Activated T-helper 9 cell treated with anti-CD3 and anti-CD28 coated beads, Interleukin-2, amount 50 U/mL, for 16 hours (primary cell): ENCODE measurements around the gene APBA1.

Experiments used
- DNase-seq: peaks from one replicate; pipeline ENCODE4 v3.0.0-alpha.2; 2020; ENCODE audit warnings: low read depth

Gene APBA1

DNA sequence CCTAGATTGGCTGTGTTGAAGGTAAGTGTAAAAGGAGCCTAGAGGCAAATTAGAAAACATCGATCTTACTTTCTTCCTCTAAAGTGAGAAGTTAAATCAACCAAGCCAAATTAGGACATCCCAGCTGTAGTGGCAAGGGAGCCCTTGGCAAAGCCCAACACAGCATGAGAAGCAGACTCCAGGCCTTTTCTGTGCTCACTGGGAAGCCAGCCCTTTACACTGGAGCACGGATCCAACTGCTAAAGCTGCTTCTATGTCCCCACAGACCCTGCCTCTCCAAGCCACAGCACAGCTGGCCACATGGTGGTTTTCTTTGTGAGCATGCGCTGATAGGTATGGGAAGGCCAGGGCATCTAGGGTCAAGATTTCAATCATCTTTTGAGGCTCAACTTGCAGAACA is 94.1 kb downstream of the APBA1 start:
- DNase-seq: no peak

DNA sequence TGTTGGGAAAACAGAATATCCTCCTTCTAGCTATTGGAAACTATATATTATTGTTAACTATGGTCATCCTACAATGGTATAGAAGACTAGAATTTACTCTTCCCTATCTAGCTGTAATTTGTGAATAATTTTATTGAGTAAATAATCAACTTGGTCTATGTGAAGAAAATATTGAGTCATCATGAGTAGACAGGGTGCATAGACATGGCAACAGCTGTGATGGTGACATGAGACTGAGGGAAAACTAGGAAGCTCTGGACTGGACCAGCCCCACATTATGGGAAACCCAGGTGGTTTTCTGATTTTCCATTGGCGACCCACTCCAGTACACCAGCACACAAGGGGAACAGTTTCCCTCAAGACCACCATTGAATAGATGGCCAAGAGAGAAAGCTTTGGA is 95.0 kb downstream of the APBA1 start:
- no peak for DNase-seq

DNA sequence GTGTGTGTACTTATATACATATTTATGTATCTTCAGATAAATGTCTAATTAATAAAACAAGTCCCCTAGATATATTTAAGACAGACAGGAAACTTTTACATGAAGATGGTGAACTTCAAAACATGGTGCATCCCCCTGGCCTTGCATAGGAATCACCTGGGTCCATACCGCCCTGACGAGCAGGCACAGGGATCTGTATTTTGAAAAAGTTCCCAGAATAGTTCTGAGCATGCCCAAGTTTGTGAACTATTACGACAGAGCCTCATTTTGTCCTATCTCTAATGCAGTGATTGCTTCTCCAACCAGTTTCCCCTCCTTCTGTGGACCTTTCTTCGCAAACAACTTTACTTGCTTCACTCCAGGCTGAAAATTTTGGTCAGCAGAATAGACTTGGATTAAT is 98.1 kb downstream of the APBA1 start:
- no peak for DNase-seq

DNA sequence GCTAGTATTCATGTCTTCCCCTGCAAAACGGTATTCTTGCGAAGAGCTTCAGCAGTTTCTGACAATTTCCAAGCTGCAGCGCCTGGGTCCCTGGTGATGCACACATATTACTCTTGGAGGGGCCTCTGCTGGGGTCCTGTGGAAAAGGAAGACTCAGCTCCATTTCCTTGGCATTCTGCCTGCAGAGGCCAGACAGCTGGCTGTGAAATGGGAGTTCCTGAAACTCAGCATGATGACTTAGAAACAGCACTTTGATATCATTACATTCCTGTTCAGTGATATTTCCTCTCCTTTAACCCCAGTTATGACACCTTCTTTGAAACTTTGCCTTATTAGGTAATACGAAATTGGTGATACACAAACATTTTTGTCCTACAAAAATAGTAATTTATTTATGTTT is 98.5 kb downstream of the APBA1 start:
- no peak for DNase-seq

DNA sequence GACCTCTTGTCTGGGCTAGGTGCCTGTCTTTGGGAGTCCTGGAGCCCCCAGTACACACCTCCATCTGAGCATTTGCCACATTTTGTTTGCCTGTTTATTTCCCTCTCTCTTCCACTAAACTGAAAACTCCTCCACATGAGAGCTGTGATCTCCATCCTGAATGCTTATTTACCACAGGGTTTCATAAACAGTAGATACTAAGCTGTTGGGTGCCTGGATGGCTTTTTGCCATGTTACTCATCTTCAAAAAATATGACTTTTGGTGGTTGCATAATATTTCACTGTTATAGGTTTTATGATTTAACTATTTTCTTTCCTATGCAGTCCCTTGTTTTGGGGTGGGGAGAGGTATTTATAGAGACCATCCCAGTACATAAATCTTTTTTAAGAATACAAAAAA is 99.6 kb downstream of the APBA1 start:
- no peak for DNase-seq

DNA sequence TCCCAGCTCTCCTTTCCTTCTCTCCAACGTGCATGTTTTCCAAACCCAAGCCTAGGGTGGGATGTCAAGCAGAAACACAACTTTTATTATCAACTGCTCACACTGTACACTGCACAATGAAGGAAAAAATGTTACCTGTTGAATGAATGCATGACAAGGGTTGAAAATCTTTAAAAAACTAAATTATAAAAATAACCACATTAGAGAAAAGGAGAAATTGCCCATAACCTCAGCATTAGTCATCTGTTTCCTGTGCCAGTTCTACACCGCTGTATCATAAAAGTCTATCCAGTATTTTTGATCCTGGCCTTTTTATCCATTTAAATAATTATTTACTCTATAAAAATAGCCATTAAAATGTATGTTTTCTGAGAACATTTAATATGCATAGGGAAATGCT is 101.1 kb downstream of the APBA1 start:
- DNase-seq: no peak

DNA sequence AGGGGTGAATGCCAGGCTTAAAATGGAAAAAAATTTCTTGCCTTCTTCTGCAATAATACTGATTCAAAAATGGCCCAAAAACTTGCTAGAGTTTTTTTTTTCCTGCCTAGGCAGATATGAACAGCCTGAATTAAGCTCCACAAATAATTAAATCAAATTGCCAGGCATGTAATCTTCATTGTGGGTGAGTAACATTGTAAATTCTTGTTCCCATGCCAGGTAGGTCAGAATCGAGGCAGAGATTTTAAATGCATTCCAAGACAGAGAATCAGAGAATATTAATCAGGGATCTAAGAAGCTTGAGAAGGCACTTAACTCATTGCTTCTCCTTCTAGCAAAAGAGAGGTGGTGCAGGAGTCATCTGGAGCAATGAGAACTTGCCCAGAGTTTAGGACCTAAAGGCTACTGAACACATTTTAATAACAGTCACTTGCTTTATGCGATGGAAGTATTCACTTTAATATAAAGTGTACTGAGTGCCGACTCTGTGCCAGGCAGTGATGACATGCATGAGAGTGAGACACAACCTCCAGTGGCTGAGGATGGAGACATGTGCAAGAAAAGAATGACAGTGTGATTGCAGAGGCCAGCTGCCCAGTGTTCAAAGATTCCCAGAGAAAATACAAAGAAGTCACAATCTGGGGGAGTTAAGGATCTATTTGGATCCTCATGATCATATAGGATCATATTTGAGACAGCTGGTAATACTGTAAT is 102.3 kb downstream of the APBA1 start:
- no peak for DNase-seq

DNA sequence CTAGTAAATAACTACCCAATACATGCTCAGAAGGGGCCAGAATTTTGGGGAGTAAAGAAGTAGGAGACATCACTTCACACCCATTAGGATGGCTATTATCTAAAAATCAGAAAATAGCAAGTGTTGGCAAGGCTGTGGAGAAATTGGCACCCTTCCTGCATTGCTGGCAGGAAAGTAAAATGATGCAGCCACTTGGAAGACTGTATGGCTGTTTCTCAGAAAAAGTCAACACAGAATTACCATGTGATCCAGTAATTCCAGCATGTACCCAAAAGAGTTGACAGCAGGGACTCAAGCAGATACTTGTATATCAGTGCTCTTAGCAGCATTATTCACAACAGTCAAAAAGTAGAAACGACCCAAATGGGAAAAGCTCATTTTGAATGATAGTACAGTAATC is 107.6 kb downstream of the APBA1 start:
- no peak for DNase-seq

DNA sequence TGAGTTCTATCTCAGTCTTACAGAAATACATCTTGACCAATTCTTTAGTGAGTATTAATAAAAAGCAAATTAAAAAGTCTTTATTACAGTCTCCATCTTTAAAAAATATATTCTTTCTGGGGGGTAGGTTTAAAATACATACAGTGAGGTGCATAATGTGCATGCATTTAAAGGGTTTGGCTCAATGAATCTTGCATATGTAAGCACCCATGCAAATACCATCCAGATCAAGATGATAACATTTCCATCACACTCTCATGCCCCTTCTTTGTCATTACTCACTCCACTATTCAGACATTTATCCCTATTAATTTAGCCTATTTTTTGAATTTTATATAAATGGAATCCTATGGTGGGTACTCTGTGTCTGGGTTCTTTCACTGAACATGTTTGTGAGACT is 113.0 kb downstream of the APBA1 start:
- no peak for DNase-seq

DNA sequence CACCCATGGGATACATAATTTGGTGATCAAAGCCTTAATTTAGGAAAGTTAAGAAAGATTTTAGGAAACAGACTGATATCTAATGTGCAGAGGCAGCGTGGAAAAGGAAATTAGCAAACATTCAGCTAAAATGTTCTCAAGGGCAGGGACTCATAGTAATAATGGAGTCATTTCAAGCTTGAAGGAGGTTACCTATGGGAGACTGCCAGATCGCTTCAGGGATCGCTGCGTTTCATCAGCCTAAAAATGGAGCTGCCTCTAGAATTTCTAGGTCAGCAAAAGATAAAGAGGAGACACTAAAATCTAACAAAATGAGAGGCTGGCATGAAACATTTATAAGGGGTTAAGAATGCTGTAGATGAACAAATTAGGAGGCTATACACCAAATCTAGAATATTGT is 115.5 kb downstream of the APBA1 start:
- no peak for DNase-seq

DNA sequence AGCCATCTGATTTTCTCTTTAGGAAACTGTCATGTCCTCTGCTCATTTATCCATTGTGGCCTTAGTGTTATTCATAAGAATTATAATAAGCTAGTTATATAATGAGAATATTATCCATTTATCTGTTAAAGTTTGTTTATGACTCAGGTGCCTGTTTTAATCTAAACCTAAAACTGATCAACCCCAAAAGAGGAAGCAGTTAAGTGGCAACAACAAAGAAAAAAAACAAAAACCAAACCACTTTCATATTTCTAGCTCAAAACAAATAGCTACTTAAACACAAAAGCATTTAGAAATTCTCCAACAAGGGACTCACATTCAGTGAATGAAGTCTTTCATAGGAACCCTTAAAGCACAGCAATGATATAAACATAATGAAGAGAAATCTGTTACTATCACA is 116.4 kb downstream of the APBA1 start:
- DNase-seq: no peak

DNA sequence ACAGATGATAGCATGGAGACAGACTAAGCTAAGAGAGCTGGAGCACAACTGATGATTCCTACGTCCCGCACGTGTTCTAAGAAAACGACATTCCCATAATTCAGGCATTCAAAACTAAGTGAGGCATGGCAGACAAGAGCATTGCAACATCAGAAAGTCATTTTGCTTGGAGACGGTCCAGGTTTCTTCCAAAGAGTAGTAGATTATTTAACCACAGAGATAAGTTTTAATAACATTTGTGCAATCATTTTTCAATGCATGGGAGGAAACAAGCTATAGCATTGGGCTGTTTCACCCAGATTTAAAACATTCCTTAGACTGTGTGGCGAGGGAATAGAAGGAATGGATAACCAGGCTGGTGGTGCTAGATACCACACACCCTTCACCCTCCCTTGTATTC is 117.2 kb downstream of the APBA1 start:
- DNase-seq: no peak

DNA sequence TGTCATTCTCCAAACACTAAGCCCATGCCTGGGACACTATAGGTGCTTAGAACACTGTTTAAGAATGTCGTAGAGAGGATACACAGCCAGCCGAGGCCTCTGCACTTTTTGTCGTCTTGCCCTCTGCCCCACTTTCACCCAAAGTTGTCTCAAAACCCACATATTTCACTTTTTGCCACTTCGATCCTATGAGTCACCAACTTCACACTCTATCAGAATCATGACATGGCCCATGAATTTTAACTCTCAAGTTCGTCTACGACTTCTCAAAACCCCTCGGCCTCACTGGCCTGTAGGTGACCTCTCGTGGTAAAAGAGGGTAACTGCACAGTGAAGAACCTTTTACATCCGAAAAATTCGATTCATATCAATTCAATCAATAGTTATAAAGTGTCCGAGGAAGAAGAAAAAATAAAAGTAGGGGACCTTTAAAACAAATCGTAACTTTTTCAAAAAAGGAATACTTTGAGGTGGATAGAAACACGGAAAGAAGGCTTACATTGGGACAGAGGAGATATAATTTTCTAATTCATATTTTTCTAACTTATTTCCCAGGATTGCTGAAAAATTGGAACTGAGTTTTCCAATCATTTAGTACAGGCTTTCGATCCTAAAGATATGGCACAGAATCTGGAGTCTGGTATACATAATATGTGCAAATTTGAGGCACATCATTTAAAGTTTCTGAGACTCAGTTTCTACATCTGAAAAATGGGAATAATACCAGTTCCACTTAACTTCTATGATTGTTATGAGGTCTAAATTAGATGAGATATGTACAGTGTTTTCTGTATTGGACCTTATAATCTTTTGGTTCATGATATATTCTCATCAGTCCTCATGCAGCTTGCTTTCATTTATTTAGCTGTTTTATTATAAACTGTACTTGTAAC is 122.6 kb downstream of the APBA1 start:
- no peak for DNase-seq

DNA sequence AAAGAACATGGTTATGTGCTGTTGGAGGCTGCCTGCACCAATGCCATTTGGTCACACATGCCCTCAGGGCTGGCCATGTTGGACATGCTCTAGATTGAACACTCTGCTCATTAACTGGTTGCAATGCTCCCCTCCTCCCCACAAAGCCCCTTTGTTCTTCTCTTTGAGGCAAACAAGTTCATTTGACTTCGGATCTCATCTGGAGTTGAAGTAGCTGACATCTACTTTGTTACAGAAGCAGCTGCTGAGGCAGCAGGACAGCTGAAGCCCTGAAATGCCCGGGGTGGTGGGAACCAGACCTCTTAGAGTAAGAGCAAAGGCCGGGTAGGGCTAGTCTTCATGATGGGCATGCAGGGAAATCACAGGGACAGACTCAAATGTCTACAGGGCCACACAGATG is 123.5 kb downstream of the APBA1 start:
- DNase-seq: no peak

DNA sequence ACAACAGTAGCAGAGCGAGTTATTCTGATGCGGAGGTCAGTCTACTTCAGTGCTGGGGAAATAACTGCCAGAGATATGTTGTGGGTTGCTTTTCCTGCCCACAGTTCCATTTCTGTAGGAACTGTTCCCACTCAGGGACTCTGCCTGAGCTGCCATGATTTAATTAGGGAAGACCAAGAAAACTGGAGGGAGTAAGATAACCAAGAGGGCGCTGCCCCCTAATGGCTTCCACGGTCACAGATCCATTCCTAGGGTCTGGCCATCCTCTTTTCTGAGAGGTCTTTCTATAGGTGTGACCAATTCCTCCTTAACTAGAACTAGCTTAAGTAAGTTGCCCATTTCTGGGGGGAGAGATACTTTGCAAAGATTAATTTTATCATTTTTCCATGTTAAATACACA is 125.9 kb downstream of the APBA1 start:
- no peak for DNase-seq

DNA sequence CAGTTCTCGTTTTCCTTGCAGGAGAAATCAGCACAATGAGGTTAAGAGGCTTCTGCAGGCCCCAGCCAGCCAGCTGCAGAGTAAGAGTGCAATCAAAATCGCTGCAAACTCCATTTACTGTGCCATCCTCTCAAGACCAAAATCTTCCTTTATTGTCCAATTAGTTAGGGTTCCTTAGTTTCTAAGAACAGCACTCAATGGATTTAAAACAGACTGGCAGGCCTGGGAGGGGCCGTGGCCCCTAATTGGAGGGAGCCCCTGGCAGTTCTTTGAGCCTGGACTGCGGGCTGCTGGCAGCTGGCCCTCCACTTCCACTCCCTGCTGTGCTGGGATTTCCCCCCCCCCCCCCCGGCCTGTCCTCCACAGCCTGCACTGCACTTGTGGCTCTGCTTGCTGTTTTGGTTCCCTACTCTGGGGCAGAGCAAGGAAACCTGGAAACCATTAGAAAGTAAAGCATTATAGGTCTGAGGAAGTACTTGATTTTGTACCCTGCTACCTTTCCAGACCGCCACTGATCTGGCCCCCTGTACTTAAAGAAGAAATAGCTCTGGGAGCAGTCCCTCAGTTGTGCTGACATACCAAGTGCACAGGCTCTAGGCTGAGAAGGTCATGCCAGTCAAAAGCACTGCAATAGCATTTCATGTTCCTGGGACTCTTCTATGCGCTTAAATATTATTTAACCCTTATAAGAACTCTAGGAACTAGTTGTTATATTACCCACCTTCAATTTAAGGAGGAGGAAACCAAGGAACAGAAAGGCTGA is 129.0 kb downstream of the APBA1 start:
- no peak for DNase-seq

DNA sequence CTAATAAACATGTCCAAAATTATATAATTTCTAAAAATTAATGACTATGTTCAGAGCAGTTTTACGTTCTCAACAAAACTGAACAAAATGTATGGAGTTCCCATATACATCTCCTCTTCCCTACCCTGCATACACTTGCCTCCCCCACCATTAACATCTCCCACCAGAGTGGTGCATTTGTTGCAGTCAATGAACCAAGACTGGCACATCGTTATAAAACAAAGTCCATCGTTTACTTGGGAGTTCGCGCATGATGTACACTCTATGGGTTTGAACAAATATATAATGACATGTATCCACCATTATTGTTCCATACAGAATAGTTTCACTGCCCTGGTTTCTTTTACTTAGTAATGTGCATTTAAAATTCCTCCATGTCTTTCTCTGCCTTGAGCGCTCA is 130.1 kb downstream of the APBA1 start:
- no peak for DNase-seq

DNA sequence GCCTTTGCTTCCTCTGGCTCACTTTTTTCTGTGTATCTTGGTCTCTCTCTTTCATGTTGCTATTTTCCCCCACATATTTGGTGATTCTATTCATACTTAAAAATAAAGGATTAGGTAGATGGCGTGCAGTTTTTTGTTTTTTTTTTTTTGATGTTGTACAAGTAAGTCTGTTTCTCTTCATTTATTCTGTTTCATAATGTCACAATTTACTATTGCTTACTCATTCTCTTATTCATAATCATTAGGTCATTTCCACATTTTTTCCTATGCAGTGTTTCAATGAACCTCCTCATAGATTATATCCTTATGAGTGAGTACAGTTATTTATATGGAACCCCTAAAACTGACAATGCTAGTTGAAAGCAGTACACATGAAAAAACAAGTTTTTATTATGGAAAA is 136.3 kb downstream of the APBA1 start:
- DNase-seq: no peak

DNA sequence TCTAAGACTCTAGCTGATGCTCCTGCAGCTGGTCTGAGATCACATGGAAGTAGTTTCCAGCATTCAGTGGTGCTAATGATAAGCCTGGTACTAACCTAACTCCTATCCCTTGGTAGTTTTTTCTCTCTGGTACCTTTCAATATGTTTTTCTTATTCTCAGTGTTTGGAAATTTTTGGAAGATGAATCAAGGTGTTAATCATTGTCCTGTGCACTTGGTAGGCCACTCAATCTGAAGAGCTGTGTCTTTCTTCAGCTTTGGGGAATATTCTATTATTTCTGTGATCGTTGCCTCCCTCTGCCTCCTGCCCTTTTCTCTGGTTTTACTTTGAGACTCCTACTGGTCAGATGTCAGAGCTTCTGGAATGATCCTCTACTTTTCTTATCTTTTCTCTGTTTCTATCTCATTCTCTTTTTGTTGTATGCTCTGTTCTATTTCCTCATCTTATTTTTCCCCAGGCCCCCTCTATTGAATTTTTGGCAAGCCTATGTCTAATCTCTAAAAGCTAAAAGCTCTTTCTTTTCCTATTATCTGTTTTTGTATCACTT is 136.8 kb downstream of the APBA1 start:
- no peak for DNase-seq

DNA sequence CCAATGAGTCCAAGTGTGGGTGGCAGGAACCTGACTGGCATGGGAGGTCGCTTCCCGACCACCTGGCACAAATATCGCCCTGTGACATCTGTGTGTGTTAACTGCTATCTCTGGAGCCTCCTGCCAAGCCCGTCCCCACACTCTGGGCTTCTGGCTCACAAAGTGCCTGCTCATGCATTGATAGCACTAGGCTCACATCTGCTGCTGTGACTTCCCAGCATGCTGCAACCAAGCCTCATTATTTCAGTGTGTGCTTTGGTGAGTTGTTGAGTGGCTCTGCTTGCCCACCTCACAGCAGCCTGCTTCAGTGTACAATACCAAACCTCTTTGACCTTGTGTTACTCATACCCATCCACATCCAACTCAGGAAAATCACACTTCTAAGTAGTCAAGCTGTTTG is 139.8 kb downstream of the APBA1 start:
- DNase-seq: no peak

DNA sequence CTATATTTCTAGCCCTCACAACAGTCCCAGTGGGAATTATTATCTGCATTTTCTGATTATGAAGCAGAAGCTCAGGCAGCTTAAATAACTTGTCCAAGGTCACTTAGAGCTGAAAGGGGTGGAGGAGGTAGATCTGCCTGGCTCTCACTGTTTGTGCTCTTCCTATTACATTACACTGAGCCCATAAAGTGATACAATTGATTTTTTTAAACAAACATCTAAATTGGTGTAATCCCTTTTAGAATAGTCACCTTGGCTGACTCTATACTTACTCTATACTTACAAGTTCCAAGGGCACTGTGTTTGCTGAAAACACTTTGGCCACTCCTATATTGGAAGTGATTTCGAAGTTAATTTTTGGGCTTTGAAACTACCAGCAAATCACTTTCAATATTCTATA is 144.7 kb downstream of the APBA1 start:
- DNase-seq: no peak

DNA sequence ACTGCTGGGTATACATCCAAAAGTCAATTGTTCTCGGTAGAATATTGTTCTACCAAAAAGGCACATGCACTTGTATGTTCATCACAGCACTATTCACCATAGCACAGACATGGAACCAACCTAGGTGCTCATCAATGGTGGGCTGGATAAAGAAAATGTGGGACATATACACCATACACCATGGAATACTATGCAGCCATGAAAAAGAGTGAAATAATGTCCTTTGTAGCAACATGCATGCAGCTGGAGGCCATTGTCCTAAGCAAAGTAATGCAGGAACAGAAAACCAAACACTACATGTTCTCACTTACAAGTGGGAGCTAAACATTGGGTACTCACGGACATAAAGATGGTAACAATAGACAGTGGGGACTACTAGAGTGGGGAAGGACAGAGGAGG is 145.5 kb downstream of the APBA1 start:
- no peak for DNase-seq
